Karpas-422 (cell line): ENCODE measurements around the gene CDK8. TPM values are rescaled to one million over a fixed set of nuclear protein-coding genes. Genes with fewer than 3 reads are reported as not detected.
A peak's percentile ranks its signal among the peaks of the same experiment; 100 is the strongest.

ENCODE experiments used
- DNase-seq: peaks from one replicate; pipeline ENCODE4 v3.0.0-alpha.2; 2015
- H2AFZ ChIP-seq: fragments of 200-600 bp; sonication (generic); 2 replicates; pipeline ENCODE4 v1.6.1; 2014; ENCODE audit warnings: antibody characterized with exemption, low read length, mixed read lengths
- H3K27ac ChIP-seq: fragments of 200-600 bp; sonication (generic); 2 replicates; pipeline ENCODE4 v1.5.1; 2014; ENCODE audit warnings: mild to moderate bottlenecking, low read length, moderate library complexity
- H3K27me3 ChIP-seq: fragments of 200-600 bp; sonication (generic); 2 replicates; pipeline ENCODE4 v1.6.1; 2014; ENCODE audit warnings: low read length, mixed read lengths
- H3K36me3 ChIP-seq: fragments of 200-600 bp; sonication (generic); 2 replicates; pipeline ENCODE4 v1.6.1; 2014; ENCODE audit warnings: low read length, mixed read lengths; ENCODE audit not compliant: insufficient read depth
- H3K4me1 ChIP-seq: fragments of 200-600 bp; sonication (generic); 2 replicates; pipeline ENCODE4 v1.6.1; 2014; ENCODE audit warnings: mild to moderate bottlenecking, low read length, mixed read lengths
- H3K4me2 ChIP-seq: fragments of 200-600 bp; sonication (generic); 2 replicates; pipeline ENCODE4 v1.6.1; 2014; ENCODE audit warnings: low read length, low read depth, mild to moderate bottlenecking; ENCODE audit not compliant: poor library complexity, severe bottlenecking
- H3K4me3 ChIP-seq: fragments of 200-600 bp; sonication (generic); 2 replicates; pipeline ENCODE4 v1.5.1; 2014; ENCODE audit warnings: mild to moderate bottlenecking, antibody characterized with exemption, low read length, mixed read lengths
- H3K79me2 ChIP-seq: fragments of 200-600 bp; sonication (generic); 2 replicates; pipeline ENCODE4 v1.6.1; 2014; ENCODE audit warnings: mild to moderate bottlenecking, low read length, mixed read lengths
- H3K9ac ChIP-seq: fragments of 200-600 bp; sonication (generic); 2 replicates; pipeline ENCODE4 v1.6.0; 2014; ENCODE audit warnings: low read length
- H3K9me2 ChIP-seq: fragments of 200-600 bp; sonication (generic), shearing (Covaris generic); replicated peaks from 2 replicates; pipeline ENCODE4 v1.6.0; 2014; ENCODE audit warnings: mild to moderate bottlenecking, low read length, moderate library complexity; ENCODE audit not compliant: insufficient read depth
- H3K9me3 ChIP-seq: fragments of 300-700, 200-600 bp; sonication (generic); 2 replicates; pipeline ENCODE4 v1.6.1; 2014; ENCODE audit warnings: low read length, mixed read lengths
- H4K20me1 ChIP-seq: fragments of 200-600 bp; sonication (generic); 2 replicates; pipeline ENCODE4 v1.6.1; 2014; ENCODE audit warnings: mild to moderate bottlenecking, antibody characterized with exemption, low read length, low read depth; ENCODE audit not compliant: insufficient read depth
- total RNA-seq: library from RNA; depleted of rRNA; stranded (reverse); fragments of >200 nt; shearing (Covaris generic); gene quantifications from 2 replicates; pipeline ENCODE4 v1.2.3, GENCODE V29; 2014; ENCODE audit warnings: low replicate concordance

CDK8 gene
- total RNA-seq, 1 experiment from 2014 or later, result 12.8 TPM

DNA sequence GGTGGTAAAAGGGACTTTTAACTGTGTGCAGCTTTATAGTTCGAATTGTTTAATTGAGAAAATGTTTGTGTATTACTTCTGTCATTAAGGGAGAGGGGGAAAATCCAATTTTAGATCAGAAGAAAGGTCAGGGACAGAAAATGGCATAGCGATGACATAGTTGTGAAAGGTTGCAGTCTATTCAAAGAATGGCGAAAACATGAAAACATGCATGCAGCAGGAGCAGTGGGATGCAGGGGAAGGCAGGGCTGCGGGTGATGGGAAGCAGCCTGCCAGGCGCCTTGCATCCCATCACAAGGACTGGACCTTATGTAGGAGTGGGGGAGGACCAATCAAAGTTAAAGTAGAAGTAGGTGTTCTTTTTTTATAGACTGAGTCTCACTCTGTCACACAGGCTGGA is 125.9 kb downstream of the CDK8 start:
- no peaks in the 10 kb centered on the region for H3K9me3 ChIP-seq
- H3K4me2 ChIP-seq, result no peak overlapping the region
- H3K4me1 ChIP-seq, result peaks cover 5% of the 10 kb centered on the region
- no peak overlapping the region for H3K9ac ChIP-seq
- DNase-seq, result no peak
- no peaks in the 10 kb centered on the region for H3K27me3 ChIP-seq
- H4K20me1 ChIP-seq, result no peaks in the 10 kb centered on the region
- no peak overlapping the region for H3K27ac ChIP-seq
- no peaks in the 10 kb centered on the region for H3K36me3 ChIP-seq
- H3K9me2 ChIP-seq, result no peaks in the 10 kb centered on the region
- H3K79me2 ChIP-seq, result no peaks in the 10 kb centered on the region
- H3K4me3 ChIP-seq, result no peak overlapping the region
- no peak overlapping the region for H2AFZ ChIP-seq

DNA sequence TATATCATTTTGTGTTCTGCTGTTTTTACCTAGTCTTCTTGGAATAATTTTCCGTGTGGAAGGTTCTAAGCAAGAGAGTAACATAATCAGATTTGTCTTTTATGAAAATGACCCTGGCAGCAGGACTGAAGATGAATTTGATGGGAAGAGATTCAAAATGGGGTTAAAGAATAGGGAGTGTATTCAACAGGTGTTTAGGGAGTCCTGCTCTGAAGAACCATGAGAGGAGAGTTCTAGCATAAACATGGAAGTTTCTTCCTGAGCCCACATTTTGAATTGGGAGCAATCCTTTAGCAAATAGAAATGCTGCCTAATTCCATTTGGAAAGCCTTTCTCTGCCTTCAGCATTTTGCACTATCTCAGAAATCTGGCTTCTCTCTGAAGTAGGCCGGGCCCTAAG is 127.0 kb downstream of the CDK8 start:
- Histone ChIP-seq H3K36me3 (no peaks in the 10 kb centered on the region), H3K9me3 (no peaks in the 10 kb centered on the region), H3K79me2 (no peaks in the 10 kb centered on the region), H2AFZ (no peak overlapping the region), H3K27me3 (no peaks in the 10 kb centered on the region), H3K9ac (no peak overlapping the region), H3K4me2 (no peak overlapping the region), H3K4me1 (peaks cover 5% of the 10 kb centered on the region), H3K4me3 (no peak overlapping the region), H3K27ac (no peak overlapping the region), H3K9me2 (no peaks in the 10 kb centered on the region), H4K20me1 (no peaks in the 10 kb centered on the region)
- DNase-seq, result no peak

DNA sequence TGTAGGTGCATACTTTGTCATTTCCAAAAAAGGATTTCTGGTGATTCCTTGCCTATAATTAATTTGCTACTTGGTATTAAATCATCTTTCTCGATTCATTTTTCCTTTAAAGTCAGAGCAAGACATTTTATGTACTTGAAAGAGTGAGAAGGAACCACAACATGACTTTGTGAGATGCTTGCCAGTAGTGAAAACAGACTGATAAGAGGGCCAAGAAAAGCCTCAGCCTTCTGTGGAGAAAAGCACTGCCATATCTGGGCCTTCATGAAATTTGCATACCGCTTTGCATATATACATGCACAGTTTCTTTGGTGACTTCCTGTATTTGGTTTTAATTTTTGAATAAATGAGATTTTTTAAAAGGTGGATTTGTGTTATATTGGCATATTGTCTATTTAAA is 128.4 kb downstream of the CDK8 start:
- H3K79me2 ChIP-seq, result no peaks in the 10 kb centered on the region
- no peaks in the 10 kb centered on the region for H3K36me3 ChIP-seq
- no peak overlapping the region for H3K4me2 ChIP-seq
- no peak overlapping the region for H3K27ac ChIP-seq
- H3K9me2 ChIP-seq, result no peaks in the 10 kb centered on the region
- no peak overlapping the region for H3K4me3 ChIP-seq
- H3K27me3 ChIP-seq, result no peaks in the 10 kb centered on the region
- DNase-seq, result peak; percentile 47
- H3K4me1 ChIP-seq, result peaks cover 5% of the 10 kb centered on the region
- H4K20me1 ChIP-seq, result no peaks in the 10 kb centered on the region
- H2AFZ ChIP-seq, result no peak overlapping the region
- no peaks in the 10 kb centered on the region for H3K9me3 ChIP-seq
- no peak overlapping the region for H3K9ac ChIP-seq

DNA sequence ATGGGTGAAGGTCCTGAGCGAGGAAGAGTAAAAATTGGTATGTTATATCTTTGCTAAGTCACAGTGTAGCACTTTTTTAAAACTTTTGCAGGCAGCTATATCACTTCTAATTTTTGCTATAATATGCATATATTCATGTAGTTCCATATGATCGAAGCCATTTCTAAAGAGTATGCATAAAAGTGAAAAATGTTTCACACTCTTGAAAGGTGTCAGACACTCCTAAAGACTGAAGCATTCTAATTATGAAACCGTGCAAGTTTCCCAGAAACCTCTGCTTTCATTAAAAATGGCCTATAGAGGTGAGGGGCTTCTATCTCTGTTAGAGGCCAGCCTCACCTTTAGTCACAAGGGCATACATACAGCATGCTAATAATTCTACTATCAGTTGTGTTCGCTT is 128.9 kb downstream of the CDK8 start:
- no peak overlapping the region for H2AFZ ChIP-seq
- DNase-seq, result no peak

DNA sequence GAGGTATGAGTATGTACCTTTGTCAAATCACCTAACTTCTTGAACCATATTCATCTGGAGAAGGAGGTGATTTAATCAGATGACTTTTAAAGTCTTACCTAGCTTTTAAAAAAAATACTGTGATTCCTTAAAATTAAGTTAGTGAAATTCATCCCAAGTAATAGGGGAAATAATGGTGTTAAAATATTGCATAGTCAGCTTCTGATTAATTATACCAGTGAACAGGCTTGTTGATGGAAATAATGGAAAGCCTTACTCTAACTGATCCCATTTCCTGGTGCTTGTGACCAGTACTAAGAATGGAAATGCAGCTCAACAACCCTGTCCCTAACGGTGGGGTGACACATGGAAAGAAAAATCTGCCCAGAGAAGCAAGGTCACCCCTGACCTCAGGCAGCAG is 130.7 kb downstream of the CDK8 start:
- no peak overlapping the region for H3K9ac ChIP-seq
- no peaks in the 10 kb centered on the region for H3K9me2 ChIP-seq
- H3K4me2 ChIP-seq, result no peak overlapping the region
- H3K4me3 ChIP-seq, result no peak overlapping the region
- H2AFZ ChIP-seq, result no peak overlapping the region
- H3K27ac ChIP-seq, result no peak overlapping the region
- no peaks in the 10 kb centered on the region for H3K36me3 ChIP-seq
- no peaks in the 10 kb centered on the region for H4K20me1 ChIP-seq
- H3K9me3 ChIP-seq, result no peaks in the 10 kb centered on the region
- no peak for DNase-seq
- peaks cover 5% of the 10 kb centered on the region for H3K4me1 ChIP-seq
- H3K79me2 ChIP-seq, result no peaks in the 10 kb centered on the region
- no peaks in the 10 kb centered on the region for H3K27me3 ChIP-seq

More for the DNA sequence above, 128.9 kb downstream of the CDK8 start:
- no peak overlapping the region for H3K4me2 ChIP-seq
- no peaks in the 10 kb centered on the region for H3K27me3 ChIP-seq
- H3K9me3 ChIP-seq, result no peaks in the 10 kb centered on the region
- no peaks in the 10 kb centered on the region for H3K36me3 ChIP-seq
- H3K9me2 ChIP-seq, result no peaks in the 10 kb centered on the region
- peaks cover 5% of the 10 kb centered on the region for H3K4me1 ChIP-seq
- no peaks in the 10 kb centered on the region for H3K79me2 ChIP-seq
- H4K20me1 ChIP-seq, result no peaks in the 10 kb centered on the region
- H3K4me3 ChIP-seq, result no peak overlapping the region
- no peak overlapping the region for H3K27ac ChIP-seq
- H3K9ac ChIP-seq, result no peak overlapping the region

DNA sequence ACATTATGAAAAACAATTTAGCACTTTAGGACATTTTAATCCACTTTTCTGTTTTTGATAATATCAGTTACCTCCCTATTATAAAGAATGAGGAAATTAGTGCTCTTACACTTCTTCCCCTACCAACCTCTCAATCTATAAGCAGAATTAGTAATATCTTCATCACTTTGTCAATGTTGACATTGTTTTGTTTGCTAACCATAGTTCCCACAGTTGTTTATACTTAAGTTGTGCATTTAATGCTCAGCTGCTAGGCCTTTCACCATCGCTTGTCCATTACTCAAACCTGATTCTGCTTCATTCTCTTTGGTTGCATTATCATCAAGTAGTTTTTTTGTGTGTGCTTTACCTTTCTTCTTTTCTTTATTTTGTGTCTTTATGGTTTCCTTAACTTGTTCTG is 132.1 kb downstream of the CDK8 start:
- no peak overlapping the region for H2AFZ ChIP-seq
- no peak overlapping the region for H3K27ac ChIP-seq
- no peak for DNase-seq
- H3K9ac ChIP-seq, result no peak overlapping the region
- H3K36me3 ChIP-seq, result no peaks in the 10 kb centered on the region
- no peaks in the 10 kb centered on the region for H3K79me2 ChIP-seq
- H4K20me1 ChIP-seq, result no peaks in the 10 kb centered on the region
- H3K4me1 ChIP-seq, result peaks cover 5% of the 10 kb centered on the region
- H3K27me3 ChIP-seq, result no peaks in the 10 kb centered on the region
- H3K9me3 ChIP-seq, result no peaks in the 10 kb centered on the region
- H3K4me2 ChIP-seq, result no peak overlapping the region
- H3K9me2 ChIP-seq, result no peaks in the 10 kb centered on the region
- H3K4me3 ChIP-seq, result no peak overlapping the region

DNA sequence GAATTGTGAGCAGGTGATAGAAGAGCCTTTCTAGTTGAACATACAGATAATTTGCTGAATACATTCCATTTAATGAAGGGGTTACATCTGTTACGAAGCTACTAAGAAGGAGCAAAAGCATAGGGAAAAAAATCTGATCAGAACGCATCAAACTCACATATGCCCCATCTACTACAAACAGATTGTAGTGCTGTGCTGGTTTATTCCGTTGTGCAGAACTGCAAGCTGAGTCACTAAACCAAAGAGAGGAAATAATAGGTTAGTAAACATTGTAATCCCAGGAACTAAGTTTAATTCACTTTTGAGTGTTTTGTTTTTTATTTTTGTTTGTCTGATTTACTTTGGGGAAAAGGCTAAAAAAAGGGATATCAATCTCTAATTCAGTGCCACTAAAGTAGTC is 136.3 kb downstream of the CDK8 start:
- DNase-seq, result no peak
- Histone ChIP-seq H2AFZ (no peak overlapping the region), H3K79me2 (no peaks in the 10 kb centered on the region), H3K4me3 (no peak overlapping the region), H3K27me3 (no peaks in the 10 kb centered on the region), H3K9me2 (no peaks in the 10 kb centered on the region), H3K36me3 (no peaks in the 10 kb centered on the region), H3K9ac (no peak overlapping the region), H3K4me2 (no peak overlapping the region), H3K9me3 (no peaks in the 10 kb centered on the region), H3K27ac (no peak overlapping the region), H4K20me1 (no peaks in the 10 kb centered on the region), H3K4me1 (no peaks in the 10 kb centered on the region)

DNA sequence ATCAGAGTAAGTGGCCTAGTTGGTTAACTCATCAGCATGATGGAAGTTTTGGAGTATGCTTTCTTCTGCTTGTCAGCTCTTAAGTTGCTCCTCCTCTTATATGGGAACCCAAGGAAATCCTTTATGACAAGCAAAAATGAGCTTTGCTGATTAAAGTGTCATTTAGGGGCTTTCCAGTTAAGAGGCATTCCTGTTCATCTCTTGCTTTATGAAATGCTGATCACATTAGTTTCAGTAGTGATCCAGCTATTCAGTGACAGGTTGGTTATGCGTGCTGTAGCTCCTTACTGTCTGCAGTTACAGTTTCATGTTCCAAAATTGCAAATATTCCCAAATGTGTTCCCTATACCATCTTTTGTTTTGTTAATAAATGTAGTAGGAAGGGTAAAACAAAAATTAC is 146.6 kb downstream of the CDK8 start:
- no peaks in the 10 kb centered on the region for H3K4me1 ChIP-seq
- H3K27ac ChIP-seq, result no peak overlapping the region
- H3K9me3 ChIP-seq, result no peaks in the 10 kb centered on the region
- no peak overlapping the region for H2AFZ ChIP-seq
- H4K20me1 ChIP-seq, result no peaks in the 10 kb centered on the region
- H3K36me3 ChIP-seq, result no peaks in the 10 kb centered on the region
- no peaks in the 10 kb centered on the region for H3K9me2 ChIP-seq
- no peaks in the 10 kb centered on the region for H3K27me3 ChIP-seq
- DNase-seq, result no peak
- no peak overlapping the region for H3K9ac ChIP-seq
- H3K4me2 ChIP-seq, result no peak overlapping the region
- no peak overlapping the region for H3K4me3 ChIP-seq
- H3K79me2 ChIP-seq, result no peaks in the 10 kb centered on the region

DNA sequence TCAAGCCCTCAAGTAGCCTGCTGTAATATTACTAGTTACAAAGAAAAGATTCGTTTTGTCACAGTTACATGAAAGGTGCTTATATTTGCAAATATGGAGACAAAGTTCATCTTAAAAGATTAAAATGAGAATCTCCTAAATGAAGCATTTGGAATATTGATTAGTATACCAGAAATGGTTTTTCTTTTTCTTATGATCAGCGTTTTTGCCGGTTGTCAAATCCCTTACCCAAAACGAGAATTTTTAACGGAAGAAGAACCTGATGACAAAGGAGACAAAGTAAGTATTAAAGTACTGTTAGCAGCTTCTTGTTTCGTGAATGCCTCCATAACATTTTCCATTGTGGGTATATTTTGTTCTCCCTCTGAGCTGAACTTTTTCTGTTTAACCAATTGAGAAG is 147.1 kb downstream of the CDK8 start:
- H3K36me3 ChIP-seq, result no peaks in the 10 kb centered on the region
- H3K4me3 ChIP-seq, result no peak overlapping the region
- no peaks in the 10 kb centered on the region for H3K27me3 ChIP-seq
- DNase-seq, result no peak
- H3K4me1 ChIP-seq, result no peaks in the 10 kb centered on the region
- no peaks in the 10 kb centered on the region for H3K9me2 ChIP-seq
- H3K27ac ChIP-seq, result no peak overlapping the region
- no peaks in the 10 kb centered on the region for H3K9me3 ChIP-seq
- H3K79me2 ChIP-seq, result no peaks in the 10 kb centered on the region
- no peak overlapping the region for H2AFZ ChIP-seq
- H4K20me1 ChIP-seq, result no peaks in the 10 kb centered on the region
- no peak overlapping the region for H3K4me2 ChIP-seq
- no peak overlapping the region for H3K9ac ChIP-seq
